Measurements from ENCODE around the gene LAPTM5.

The LAPTM5 gene

DNA sequence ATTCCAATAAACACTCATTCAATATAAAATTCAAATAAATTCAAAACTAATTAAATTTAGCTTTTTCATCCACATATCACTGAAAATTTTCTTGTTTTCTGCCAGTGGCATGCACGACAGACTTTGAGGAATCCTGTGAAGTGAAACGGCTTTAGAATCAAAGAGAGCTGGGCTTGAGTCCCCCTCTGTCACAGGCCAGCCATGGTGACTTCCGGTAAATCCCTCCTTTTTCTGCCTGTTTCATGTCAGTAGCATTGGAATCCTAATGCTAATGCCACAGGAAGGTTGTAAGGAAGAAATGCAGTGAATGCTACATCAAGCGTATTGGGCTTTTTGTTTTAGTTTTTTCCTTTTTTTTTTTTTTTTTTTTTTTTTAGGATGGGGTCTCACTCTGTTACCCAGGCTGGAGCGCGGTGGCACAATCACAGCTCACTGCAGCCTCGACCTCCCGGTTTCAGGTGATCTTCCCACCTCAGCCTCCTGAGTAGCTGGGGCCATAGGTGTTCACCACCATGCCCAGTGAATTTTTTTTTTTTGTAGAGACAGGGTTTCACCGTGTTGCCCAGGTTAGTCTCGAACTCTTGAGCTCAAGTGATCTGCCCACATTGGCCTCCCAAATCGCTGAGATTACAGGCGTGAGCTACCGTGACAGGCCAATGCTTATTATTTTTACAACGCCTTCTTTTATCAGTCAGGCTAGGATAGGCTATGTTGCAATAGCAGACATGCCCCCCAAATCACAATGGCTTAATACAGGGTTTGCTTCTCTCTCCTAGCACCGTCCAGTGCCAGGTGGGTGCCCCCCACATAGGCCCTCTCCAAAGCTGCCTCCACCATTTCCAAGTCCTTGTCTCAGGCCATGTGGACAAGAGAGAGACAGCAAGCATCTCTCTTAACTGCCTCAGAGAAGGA lies 30.5 kb downstream of the LAPTM5 start:
- WGBS (ENCODE audit: insufficient coverage, insufficient read length): no CpG with 5 or more reads among the region's 15 CpGs
- no peaks in the 10 kb centered on the region for H3K27me3 ChIP-seq (ENCODE audit: control insufficient read depth, insufficient read depth, low read length)
- H3K4me3 ChIP-seq (ENCODE audit: low read length): no peak overlapping the region
- H3K36me3 ChIP-seq (ENCODE audit: control insufficient read depth, insufficient read depth, low read length): no peaks in the 10 kb centered on the region
- no peaks in the 10 kb centered on the region for H3K9me3 ChIP-seq (ENCODE audit: control insufficient read depth, insufficient read depth, low read length)
- no peak for DNase-seq (ENCODE audit: low read depth, low spot score)
- H3K27ac ChIP-seq (ENCODE audit: low read length): no peak overlapping the region
- peaks cover 4% of the 10 kb centered on the region for H3K4me1 ChIP-seq (ENCODE audit: control insufficient read depth, insufficient read depth, low read length)

DNA sequence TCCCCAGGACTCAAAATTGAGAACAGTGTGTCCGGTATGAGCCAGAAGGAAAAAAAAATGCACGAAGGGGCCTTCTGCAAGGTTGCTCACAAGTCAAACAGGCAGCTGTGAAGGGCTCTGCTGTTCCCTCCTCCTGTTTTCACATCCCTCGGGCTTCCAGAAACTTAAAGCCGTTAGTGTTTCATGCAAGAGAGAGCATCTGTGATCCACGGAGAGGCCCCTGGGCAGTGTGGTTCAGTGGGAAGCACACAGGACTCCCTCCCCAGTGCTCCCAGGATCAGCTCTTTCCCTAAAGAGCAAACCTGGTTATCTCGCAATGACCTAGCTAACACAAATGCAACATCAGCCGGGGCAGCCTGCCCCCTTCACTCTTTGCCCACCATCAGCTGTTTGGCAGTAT lies 31.3 kb downstream of the LAPTM5 start:
- Histone ChIP-seq H3K4me3 (ENCODE audit: low read length) (no peak overlapping the region), H3K27ac (ENCODE audit: low read length) (no peak overlapping the region), H3K27me3 (ENCODE audit: control insufficient read depth, insufficient read depth, low read length) (no peaks in the 10 kb centered on the region), H3K36me3 (ENCODE audit: control insufficient read depth, insufficient read depth, low read length) (no peaks in the 10 kb centered on the region), H3K9me3 (ENCODE audit: control insufficient read depth, insufficient read depth, low read length) (no peaks in the 10 kb centered on the region), H3K4me1 (ENCODE audit: control insufficient read depth, insufficient read depth, low read length) (peaks cover 4% of the 10 kb centered on the region)
- no peak for DNase-seq (ENCODE audit: low read depth, low spot score)
- WGBS (ENCODE audit: insufficient coverage, insufficient read length): no CpG with 5 or more reads among the region's 7 CpGs

DNA sequence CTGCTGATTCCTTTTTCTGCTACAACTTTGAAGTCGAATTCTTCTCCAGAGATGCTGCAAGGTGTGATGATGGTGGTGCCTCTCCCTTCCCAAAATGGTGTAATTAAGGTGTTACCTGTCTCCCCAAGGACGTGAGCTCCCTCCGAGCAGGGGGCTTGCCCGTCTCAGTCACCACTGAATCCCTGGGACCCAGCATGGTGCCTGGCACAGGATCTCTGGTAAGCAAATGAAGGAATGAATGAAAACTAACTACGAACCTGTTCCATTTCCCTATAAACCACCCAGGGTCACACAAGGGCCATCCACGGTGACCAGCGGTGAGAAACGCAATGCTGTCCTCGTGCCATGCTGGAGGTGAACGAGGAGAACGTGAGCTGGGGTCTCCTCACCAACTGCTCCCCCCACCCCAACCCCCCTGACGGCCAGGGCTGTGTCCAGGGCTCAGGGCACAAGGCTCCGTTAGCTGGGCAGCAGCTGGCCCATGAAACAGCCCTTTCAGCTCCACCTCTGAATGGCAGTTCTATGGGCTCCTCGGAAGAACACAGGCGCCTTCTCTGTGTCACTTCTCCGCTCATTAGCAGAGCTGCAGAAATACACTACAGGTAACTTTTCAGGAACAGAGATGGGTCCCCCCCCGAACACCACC lies 32.0 kb downstream of the LAPTM5 start:
- DNase-seq (ENCODE audit: low read depth, low spot score): no peak
- no peaks in the 10 kb centered on the region for H3K9me3 ChIP-seq (ENCODE audit: control insufficient read depth, insufficient read depth, low read length)
- no peak overlapping the region for H3K27ac ChIP-seq (ENCODE audit: low read length)
- WGBS (ENCODE audit: insufficient coverage, insufficient read length): no CpG with 5 or more reads among the region's 17 CpGs
- H3K36me3 ChIP-seq (ENCODE audit: control insufficient read depth, insufficient read depth, low read length): no peaks in the 10 kb centered on the region
- H3K4me1 ChIP-seq (ENCODE audit: control insufficient read depth, insufficient read depth, low read length): peaks cover 4% of the 10 kb centered on the region
- no peak overlapping the region for H3K4me3 ChIP-seq (ENCODE audit: low read length)
- H3K27me3 ChIP-seq (ENCODE audit: control insufficient read depth, insufficient read depth, low read length): no peaks in the 10 kb centered on the region

DNA sequence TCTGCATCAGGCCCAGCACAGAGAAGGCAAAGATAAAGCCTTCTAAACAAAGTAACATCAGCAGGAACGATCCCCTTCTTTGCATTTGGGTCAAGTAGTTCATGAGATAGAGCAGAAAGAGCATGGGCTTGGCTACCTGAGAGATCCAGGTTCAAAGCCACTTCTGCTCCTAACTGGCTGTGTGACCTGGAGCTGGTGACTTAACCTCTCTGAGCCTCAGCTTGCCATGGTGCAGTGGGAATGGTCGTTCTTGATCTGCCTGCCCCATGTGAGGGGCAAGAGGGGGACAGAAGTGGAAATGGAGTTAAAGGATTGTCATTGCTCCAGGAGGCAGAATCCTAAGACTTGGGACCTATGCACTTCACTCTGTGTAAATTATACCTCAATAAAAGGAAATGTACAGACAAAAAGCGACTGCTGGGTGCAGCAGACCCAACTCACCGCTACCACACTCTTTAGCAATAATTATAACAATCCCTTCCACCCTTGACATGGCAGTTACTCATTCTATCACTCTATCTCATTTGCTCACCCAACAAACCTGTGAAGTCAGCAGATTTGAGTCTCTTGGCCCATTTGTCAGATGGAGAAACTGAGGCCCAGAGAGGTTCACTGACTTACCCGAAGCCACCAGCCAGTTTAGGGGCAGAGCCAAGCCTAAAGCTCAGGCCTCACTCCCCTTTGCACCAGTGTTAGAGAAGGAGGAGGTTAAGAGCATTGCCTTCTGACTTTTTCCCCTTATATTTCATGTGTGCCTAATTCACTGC lies 32.7 kb downstream of the LAPTM5 start:
- no peaks in the 10 kb centered on the region for H3K36me3 ChIP-seq (ENCODE audit: control insufficient read depth, insufficient read depth, low read length)
- WGBS (ENCODE audit: insufficient coverage, insufficient read length): no CpG with 5 or more reads among the region's 5 CpGs
- H3K27ac ChIP-seq (ENCODE audit: low read length): no peak overlapping the region
- H3K9me3 ChIP-seq (ENCODE audit: control insufficient read depth, insufficient read depth, low read length): no peaks in the 10 kb centered on the region
- no peak overlapping the region for H3K4me3 ChIP-seq (ENCODE audit: low read length)
- DNase-seq (ENCODE audit: low read depth, low spot score): no peak
- peaks cover 4% of the 10 kb centered on the region for H3K4me1 ChIP-seq (ENCODE audit: control insufficient read depth, insufficient read depth, low read length)
- H3K27me3 ChIP-seq (ENCODE audit: control insufficient read depth, insufficient read depth, low read length): no peaks in the 10 kb centered on the region

DNA sequence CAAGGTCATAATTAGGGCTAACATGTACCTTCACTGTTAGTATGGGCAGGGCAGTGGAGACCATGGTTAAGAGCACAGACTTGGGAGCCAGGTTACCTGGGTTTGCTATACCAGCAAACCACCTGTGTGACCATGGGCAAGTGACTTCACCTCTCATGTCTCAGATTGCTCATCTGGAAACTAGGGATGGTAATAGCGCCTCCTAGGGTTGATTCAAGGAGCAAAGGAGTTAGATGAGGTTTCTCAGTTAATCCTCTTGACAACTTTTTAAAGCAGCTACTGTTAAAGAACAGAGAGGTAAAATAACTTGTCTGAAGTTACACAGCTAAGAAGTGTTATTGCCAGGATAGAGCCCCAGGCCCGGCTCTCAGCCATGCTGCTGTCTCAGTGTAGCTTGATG lies 33.4 kb downstream of the LAPTM5 start:
- Histone ChIP-seq H3K4me3 (ENCODE audit: low read length) (no peak overlapping the region), H3K27me3 (ENCODE audit: control insufficient read depth, insufficient read depth, low read length) (no peaks in the 10 kb centered on the region), H3K36me3 (ENCODE audit: control insufficient read depth, insufficient read depth, low read length) (no peaks in the 10 kb centered on the region), H3K9me3 (ENCODE audit: control insufficient read depth, insufficient read depth, low read length) (no peaks in the 10 kb centered on the region), H3K4me1 (ENCODE audit: control insufficient read depth, insufficient read depth, low read length) (peaks cover 4% of the 10 kb centered on the region), H3K27ac (ENCODE audit: low read length) (no peak overlapping the region)
- no CpG with 5 or more reads among the region's 2 CpGs for WGBS (ENCODE audit: insufficient coverage, insufficient read length)
- no peak for DNase-seq (ENCODE audit: low read depth, low spot score)

DNA sequence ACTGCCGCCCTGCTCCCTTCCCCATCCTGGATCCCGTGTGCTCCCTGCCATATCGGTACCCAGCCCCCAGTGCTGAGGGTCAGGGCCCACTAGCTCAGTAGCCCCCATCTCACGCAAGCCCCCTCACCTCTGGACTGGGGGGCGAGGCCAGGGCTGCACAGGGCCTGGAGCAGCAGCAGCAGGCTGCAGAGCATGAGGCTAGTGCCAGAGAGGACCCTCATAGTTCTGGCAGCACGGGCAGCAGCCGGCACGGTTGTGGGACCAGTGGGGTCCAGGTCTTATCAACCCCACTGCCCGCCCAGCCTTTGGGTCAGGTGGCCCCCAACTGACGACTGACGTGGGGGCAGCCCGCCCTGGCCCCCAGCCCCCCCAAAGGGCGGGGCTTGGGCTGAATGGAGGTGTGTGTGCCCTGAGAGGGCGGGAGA lies 34.2 kb downstream of the LAPTM5 start, which contains the start of gene MATN1:
TSS of gene MATN1 (minus strand) at position 255 of the 425 bp plus-strand sequence. CDS start at position 221, 34 bp downstream.
- Histone ChIP-seq H3K4me1 (ENCODE audit: control insufficient read depth, insufficient read depth, low read length) (peaks cover 4% of the 10 kb centered on the region), H3K27ac (ENCODE audit: low read length) (no peak within 1 kb of the TSS), H3K9me3 (ENCODE audit: control insufficient read depth, insufficient read depth, low read length) (no peaks in the 10 kb centered on the region), H3K4me3 (ENCODE audit: low read length) (no peak within 1 kb of the TSS), H3K36me3 (ENCODE audit: control insufficient read depth, insufficient read depth, low read length) (no peaks in the 10 kb centered on the region), H3K27me3 (ENCODE audit: control insufficient read depth, insufficient read depth, low read length) (no peaks in the 10 kb centered on the region)
- WGBS (ENCODE audit: insufficient coverage, insufficient read length): no CpG with 5 or more reads among the region's 14 CpGs
- DNase-seq (ENCODE audit: low read depth, low spot score): no peak

DNA sequence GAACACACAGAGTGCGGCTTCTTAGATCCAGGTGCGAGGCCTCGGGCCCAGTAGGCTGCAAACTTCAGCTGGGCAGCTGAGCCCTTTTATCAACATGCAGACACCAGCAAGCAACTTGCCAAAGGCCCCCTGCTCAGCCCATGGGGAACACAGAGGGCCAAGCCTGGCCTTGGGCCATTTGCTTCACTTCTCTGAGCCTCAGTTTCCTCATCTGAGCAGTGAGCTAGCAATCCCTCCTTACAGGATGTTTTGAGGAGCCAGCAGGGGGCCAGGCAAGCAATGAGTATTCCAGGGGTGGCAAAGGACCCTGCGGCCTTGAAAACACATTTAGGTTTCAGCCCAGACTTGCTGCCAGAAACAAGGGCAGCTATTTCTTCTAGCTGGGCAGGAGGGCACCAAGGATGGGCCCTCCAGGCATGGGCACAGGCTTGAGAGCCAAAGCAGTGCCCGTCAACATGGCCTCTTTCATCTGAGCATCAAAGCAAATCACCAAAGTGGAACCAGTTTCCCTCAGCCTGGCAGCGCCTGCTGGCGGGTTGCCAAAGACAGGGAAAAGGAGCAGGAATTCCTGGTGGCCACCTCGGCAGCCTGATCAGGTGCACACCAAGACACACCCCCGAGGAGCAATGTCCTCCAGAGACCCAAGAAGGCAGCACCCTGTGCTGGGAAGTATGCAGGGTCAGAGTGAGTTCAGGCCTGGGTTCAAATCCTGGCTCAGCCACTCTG lies 35.6 kb downstream of the LAPTM5 start:
- Histone ChIP-seq H3K36me3 (ENCODE audit: control insufficient read depth, insufficient read depth, low read length) (no peaks in the 10 kb centered on the region), H3K4me1 (ENCODE audit: control insufficient read depth, insufficient read depth, low read length) (no peaks in the 10 kb centered on the region; the same call in 1 of the 2 replicates), H3K27me3 (ENCODE audit: control insufficient read depth, insufficient read depth, low read length) (no peaks in the 10 kb centered on the region), H3K27ac (ENCODE audit: low read length) (no peak overlapping the region), H3K4me3 (ENCODE audit: low read length) (no peak overlapping the region), H3K9me3 (ENCODE audit: control insufficient read depth, insufficient read depth, low read length) (no peaks in the 10 kb centered on the region)
- no peak for DNase-seq (ENCODE audit: low read depth, low spot score)
- no CpG with 5 or more reads among the region's 9 CpGs for WGBS (ENCODE audit: insufficient coverage, insufficient read length)

DNA sequence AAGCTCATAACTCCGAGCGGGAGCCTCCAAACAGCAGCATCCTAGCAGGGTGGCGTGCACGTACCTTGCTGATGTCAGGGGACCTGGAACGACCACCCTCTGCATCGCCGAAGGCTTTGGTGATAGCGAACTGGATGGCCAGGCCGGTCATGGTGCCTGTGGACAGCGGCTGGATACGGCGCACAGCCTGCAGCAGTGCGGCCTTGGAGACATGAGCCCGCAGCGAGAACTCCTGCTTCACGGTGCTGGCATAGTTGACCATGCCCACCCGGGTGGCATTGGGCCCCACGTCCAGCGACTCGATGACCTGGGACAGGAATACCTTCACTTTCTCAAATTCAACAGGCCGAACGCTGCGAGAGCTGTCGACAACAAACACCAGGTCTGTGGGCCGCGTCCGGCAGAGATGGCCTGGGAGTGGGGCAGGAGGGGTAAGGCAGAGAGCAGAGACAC lies 36.2 kb downstream of the LAPTM5 start:
- no peak overlapping the region for H3K4me3 ChIP-seq (ENCODE audit: low read length)
- no CpG with 5 or more reads among the region's 27 CpGs for WGBS (ENCODE audit: insufficient coverage, insufficient read length)
- no peaks in the 10 kb centered on the region; the same call in 1 of the 2 replicates for H3K4me1 ChIP-seq (ENCODE audit: control insufficient read depth, insufficient read depth, low read length)
- no peaks in the 10 kb centered on the region for H3K9me3 ChIP-seq (ENCODE audit: control insufficient read depth, insufficient read depth, low read length)
- DNase-seq (ENCODE audit: low read depth, low spot score): no peak
- no peaks in the 10 kb centered on the region for H3K27me3 ChIP-seq (ENCODE audit: control insufficient read depth, insufficient read depth, low read length)
- no peaks in the 10 kb centered on the region for H3K36me3 ChIP-seq (ENCODE audit: control insufficient read depth, insufficient read depth, low read length)
- H3K27ac ChIP-seq (ENCODE audit: low read length): no peak overlapping the region

DNA sequence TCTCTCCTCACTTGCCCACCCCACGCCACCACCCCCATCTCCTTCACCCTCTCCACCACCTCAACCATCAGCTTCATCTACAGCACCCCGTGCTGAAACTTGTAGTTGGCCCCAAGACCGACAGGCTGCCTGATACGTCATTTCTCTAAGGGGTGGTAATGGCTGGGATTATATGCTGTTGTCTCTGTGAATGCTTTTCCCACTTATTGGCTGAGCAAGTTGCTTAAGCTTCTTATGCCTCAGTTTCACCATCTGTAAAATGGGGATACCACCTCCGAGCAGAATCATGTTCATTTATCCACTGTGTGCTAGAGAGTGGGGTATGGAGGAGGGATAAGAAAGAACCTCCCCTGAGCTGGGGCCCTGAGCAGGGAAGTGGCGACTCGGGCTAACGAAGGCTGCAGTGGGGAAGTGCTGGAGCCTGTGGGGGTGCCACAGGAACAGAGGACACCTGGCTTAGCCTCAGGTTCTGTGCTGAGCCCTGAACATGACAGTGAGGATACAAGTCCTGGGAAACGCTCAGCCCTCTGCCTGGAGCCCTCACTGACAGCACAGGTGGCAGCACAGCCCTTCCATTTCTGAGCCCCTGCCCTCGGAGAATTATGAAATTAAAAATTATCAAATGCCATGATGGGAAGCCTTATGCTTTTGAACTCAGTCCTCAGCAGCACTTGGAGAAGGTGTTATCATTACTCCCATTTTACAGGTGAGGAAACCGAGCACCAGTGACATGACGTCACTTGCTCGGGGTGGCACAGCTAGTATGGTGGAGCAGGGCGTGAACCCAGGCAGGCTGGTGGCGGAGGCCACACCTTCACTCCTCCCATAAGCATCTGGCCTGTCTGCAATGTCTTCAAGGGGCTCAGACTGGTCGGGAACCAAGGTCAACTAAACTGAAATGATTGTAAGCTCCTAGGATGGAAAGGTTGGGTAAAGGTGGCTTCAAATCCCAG lies 37.0 kb downstream of the LAPTM5 start:
- Histone ChIP-seq H3K36me3 (ENCODE audit: control insufficient read depth, insufficient read depth, low read length) (no peaks in the 10 kb centered on the region), H3K27ac (ENCODE audit: low read length) (no peak overlapping the region), H3K4me3 (ENCODE audit: low read length) (no peak overlapping the region), H3K9me3 (ENCODE audit: control insufficient read depth, insufficient read depth, low read length) (no peaks in the 10 kb centered on the region), H3K27me3 (ENCODE audit: control insufficient read depth, insufficient read depth, low read length) (no peaks in the 10 kb centered on the region), H3K4me1 (ENCODE audit: control insufficient read depth, insufficient read depth, low read length) (no peaks in the 10 kb centered on the region)
- no peak for DNase-seq (ENCODE audit: low read depth, low spot score)
- WGBS (ENCODE audit: insufficient coverage, insufficient read length): no CpG with 5 or more reads among the region's 16 CpGs
